Measurements from ENCODE around the gene TTC27. TPM values are rescaled to one million over a fixed set of nuclear protein-coding genes. Genes with fewer than 3 reads are reported as not detected.

The TTC27 gene
- total RNA-seq, 4 donors from 2014 or later, result 12.6 to 25.4 (median 16.9) TPM

DNA sequence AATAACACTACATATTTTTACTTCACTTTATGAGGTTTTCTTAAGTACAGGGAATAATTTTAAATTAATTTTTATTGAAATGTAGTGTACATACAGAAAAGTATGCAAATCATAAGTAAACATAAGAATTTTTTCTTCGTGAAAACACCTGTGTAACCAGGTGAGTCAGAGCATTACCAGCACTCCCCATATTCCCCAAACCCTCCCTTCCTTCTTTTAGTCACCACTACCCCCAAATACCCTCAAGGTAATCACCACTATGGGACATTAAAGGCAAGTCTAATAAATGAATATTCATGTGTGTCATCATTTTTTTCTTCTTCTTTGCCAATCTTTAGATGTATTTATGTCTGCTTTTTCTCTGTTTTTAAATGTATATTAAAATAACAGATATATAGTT lies 179.0 kb downstream of the TTC27 start:
- intact Hi-C loops (cut with DNase I), result no loop called here
- Histone ChIP-seq H3K27ac (no peak overlapping the region), H3K4me3 (replicated peaks in 1 of 3) (no peak overlapping the region), H3K27me3 (no peaks in the 10 kb centered on the region), H3K36me3 (no peaks in the 10 kb centered on the region), H3K4me1 (peaks cover 0 to 15% of the 10 kb centered on the region in 2 donors), H3K9me3 (no peaks in the 10 kb centered on the region)
- no peak for DNase-seq
- 90 to 92% methylated on average over 1 of the region's 1 CpG for WGBS, 2 donors
- TF ChIP-seq POLR2A (IDR thresholded peaks at IDR 0.05), result no peak
- TF ChIP-seq, protein P1, sequence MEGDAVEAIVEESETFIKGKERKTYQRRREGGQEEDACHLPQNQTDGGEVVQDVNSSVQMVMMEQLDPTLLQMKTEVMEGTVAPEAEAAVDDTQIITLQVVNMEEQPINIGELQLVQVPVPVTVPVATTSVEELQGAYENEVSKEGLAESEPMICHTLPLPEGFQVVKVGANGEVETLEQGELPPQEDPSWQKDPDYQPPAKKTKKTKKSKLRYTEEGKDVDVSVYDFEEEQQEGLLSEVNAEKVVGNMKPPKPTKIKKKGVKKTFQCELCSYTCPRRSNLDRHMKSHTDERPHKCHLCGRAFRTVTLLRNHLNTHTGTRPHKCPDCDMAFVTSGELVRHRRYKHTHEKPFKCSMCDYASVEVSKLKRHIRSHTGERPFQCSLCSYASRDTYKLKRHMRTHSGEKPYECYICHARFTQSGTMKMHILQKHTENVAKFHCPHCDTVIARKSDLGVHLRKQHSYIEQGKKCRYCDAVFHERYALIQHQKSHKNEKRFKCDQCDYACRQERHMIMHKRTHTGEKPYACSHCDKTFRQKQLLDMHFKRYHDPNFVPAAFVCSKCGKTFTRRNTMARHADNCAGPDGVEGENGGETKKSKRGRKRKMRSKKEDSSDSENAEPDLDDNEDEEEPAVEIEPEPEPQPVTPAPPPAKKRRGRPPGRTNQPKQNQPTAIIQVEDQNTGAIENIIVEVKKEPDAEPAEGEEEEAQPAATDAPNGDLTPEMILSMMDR (IDR thresholded peaks at IDR 0.05), result no peak

DNA sequence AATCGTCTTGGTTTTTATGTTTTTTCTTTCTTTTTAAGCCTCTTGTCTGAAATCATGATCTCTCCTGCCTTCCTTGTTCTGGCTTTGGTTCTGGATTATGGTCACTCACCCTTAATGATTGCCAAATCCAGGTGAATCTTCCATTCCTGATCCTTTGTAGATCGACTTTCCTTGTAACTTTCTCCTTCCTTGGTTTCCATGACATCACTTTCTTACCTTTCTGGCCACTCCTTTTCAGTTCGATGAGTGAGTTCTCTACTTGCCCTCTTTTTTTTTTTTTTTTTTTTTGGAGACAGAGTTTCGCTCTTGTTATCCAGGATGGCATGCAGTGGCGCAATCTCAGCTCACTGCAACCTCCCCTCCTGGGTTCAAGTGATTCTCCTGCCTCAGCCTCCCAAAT lies 179.8 kb downstream of the TTC27 start:
- no peaks in the 10 kb centered on the region for H3K9me3 ChIP-seq
- TF ChIP-seq POLR2A (IDR thresholded peaks at IDR 0.05), result no peak
- TF ChIP-seq, protein P1 (IDR thresholded peaks at IDR 0.05), result no peak
- no peak overlapping the region for H3K27ac ChIP-seq
- peaks cover 0 to 20% of the 10 kb centered on the region in 2 donors for H3K4me1 ChIP-seq
- H3K27me3 ChIP-seq, result no peaks in the 10 kb centered on the region
- no peak overlapping the region for H3K4me3 ChIP-seq (replicated peaks in 1 of 3)
- DNase-seq, result no peak
- WGBS, 2 donors, result 96 to 98% methylated on average over 5 of the region's 5 CpGs
- H3K36me3 ChIP-seq, result no peaks in the 10 kb centered on the region
- intact Hi-C loops (cut with DNase I), result no loop called here

DNA sequence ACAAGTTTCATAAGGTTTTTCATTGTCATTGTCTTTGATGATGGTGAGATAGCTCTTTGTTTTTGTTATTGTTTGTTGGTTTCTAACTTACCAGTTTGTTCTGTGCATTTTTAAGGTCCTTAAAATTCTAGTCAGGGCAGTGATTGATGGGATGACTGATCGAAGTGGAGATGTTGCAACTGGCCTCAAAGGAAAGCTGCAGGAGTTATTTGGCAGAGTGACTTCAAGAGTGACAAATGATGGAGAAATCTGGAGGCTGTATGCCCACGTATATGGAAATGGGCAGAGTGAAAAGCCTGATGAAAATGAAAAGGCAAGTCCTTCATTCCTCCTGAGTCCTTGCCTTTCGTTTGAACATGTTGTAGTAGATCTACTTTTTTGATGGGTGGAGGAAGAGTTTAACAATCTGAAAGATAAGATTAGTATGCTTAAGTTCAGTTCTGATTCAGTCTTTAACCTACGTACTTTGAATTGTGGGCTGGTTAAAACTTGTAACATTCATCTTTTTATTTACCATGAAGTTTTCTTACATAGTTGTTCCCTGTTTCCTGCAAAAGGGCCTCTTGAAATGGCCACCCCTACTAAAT lies 183.2 kb downstream of the TTC27 start:
- 67 to 89% methylated on average over 4 of the region's 4 CpGs for WGBS, 2 donors
- peaks cover 0 to 9% of the 10 kb centered on the region in 2 donors for H3K4me1 ChIP-seq
- intact Hi-C loops (cut with DNase I), result no loop called here

DNA sequence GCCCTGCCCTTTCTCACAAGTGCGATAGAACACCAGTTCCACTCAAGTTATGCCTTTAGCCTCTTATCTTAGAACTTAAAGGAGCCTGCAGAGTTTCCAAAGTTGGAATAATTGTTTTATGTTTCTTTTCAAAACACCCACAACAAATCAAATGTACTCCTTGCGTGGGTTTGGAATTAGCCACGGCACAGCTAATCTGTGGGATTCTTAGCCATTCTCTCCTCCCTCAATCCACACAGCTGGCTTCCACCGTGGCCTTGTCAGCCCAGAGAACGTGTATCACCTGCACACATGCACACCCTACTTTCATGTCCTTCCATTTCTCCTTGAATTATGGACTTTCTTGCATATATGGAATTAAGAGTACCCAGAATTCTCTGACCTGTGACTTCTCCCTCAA lies 183.8 kb downstream of the TTC27 start:
- no peaks in the 10 kb centered on the region for H3K9me3 ChIP-seq
- peaks cover 0 to 9% of the 10 kb centered on the region in 2 donors for H3K4me1 ChIP-seq
- DNase-seq, result no peak
- intact Hi-C loops (cut with DNase I), result no loop called here
- H3K27me3 ChIP-seq, result no peaks in the 10 kb centered on the region
- TF ChIP-seq, protein P1 (IDR thresholded peaks at IDR 0.05), result no peak
- no peak for TF ChIP-seq POLR2A (IDR thresholded peaks at IDR 0.05)
- WGBS, 2 donors, result 90 to 94% methylated on average over 5 of the region's 5 CpGs
- peak overlapping the region in 2 of 3 donors; percentile 7 to 50 for H3K27ac ChIP-seq
- no peaks in the 10 kb centered on the region for H3K36me3 ChIP-seq
- no peak overlapping the region for H3K4me3 ChIP-seq (replicated peaks in 1 of 3)

More for the DNA sequence above, 183.2 kb downstream of the TTC27 start:
- no peak for DNase-seq
- TF ChIP-seq, protein P1 (IDR thresholded peaks at IDR 0.05), result no peak
- no peak for TF ChIP-seq POLR2A (IDR thresholded peaks at IDR 0.05)
- Histone ChIP-seq H3K36me3 (no peaks in the 10 kb centered on the region), H3K27ac (no peak overlapping the region), H3K9me3 (no peaks in the 10 kb centered on the region), H3K4me3 (replicated peaks in 1 of 3) (no peak overlapping the region), H3K27me3 (no peaks in the 10 kb centered on the region)

DNA sequence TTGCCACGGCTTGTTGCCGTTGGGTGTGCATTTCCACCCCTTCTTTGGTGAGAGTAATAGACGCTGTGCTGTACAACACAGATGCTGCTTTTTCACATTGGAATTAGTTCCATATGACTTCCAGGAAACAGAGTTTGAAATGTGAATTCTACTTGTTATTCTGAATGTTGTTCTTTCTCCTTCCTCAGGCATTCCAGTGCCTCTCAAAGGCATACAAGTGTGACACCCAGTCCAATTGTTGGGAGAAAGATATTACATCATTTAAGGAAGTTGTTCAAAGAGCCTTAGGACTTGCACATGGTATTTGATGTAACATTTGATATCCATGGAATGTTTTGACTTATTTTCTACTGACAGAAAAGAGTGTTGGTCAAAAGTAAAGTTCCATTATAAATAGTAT lies 184.5 kb downstream of the TTC27 start:
- Histone ChIP-seq H3K9me3 (no peaks in the 10 kb centered on the region), H3K4me1 (peaks cover 0 to 9% of the 10 kb centered on the region in 2 donors), H3K4me3 (replicated peaks in 1 of 3) (no peak overlapping the region), H3K27ac (peak overlapping the region in 2 of 3 donors; percentile 14 to 62), H3K27me3 (no peaks in the 10 kb centered on the region), H3K36me3 (no peaks in the 10 kb centered on the region)
- WGBS, 2 donors, result 35 to 41% methylated on average over 3 of the region's 3 CpGs
- TF ChIP-seq, protein P1 (IDR thresholded peaks at IDR 0.05), result no peak
- intact Hi-C loops (cut with DNase I), result no loop called here
- DNase-seq, result peak; percentile 37 to 42
